Stimulated activated CD4-positive, alpha-beta T cell treated with anti-CD3 and anti-CD28 coated beads, Interleukin-12 subunit alpha, Interleukin-12 subunit beta, amount 100 ng/mL, for 24 hours (primary cell): ENCODE results near the gene CSF1.

ENCODE experiments used
- DNase-seq, 2 experiments: peaks; one replicate each; pipeline ENCODE4 v3.0.0-alpha.2; 2020; ENCODE audit warnings: low read depth in 2 of 2

Gene CSF1

GRCh38 chr1:109978761-109979488 lies 68.3 kb downstream of the CSF1 start:
- DNase-seq = no peak

GRCh38 chr1:109979489-109980091 lies 68.9 kb downstream of the CSF1 start:
- no peak for DNase-seq
